Measurements from ENCODE around the gene NTM.

NTM gene

DNA sequence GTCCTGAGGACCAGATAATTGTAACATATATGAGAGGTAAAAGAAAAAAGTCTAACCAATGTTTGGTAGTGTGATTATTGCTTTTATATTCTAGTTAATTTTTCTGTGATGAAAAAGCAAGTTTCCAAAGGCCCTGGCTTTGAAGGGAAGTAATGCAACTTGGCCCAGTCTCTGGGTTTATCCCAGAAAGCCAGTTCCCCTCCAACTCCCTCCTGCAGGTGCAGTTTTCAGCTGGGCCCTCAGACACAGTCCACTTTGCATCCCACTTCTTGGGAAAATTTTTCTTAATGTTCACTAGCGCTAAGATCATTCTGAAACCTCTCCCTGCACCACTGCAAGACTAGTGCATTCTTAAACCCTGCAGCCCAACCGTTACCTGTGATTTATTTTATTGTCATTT is 586.8 kb downstream of the NTM start:
- H4K20me1 ChIP-seq (ENCODE audit: insufficient read depth, low read length, poor library complexity, severe bottlenecking) = no peaks in the 10 kb centered on the region
- H3K4me2 ChIP-seq (ENCODE audit: low read depth, low read length, poor library complexity, severe bottlenecking) = no peak overlapping the region
- TF ChIP-seq, protein P1, sequence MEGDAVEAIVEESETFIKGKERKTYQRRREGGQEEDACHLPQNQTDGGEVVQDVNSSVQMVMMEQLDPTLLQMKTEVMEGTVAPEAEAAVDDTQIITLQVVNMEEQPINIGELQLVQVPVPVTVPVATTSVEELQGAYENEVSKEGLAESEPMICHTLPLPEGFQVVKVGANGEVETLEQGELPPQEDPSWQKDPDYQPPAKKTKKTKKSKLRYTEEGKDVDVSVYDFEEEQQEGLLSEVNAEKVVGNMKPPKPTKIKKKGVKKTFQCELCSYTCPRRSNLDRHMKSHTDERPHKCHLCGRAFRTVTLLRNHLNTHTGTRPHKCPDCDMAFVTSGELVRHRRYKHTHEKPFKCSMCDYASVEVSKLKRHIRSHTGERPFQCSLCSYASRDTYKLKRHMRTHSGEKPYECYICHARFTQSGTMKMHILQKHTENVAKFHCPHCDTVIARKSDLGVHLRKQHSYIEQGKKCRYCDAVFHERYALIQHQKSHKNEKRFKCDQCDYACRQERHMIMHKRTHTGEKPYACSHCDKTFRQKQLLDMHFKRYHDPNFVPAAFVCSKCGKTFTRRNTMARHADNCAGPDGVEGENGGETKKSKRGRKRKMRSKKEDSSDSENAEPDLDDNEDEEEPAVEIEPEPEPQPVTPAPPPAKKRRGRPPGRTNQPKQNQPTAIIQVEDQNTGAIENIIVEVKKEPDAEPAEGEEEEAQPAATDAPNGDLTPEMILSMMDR (conservative IDR thresholded peaks at IDR 0.05; ENCODE audit: low read length) = no peak
- no peak for TF ChIP-seq EZH2phosphoT487 (IDR thresholded peaks at IDR 0.05; ENCODE audit: borderline replicate concordance)
- no peaks in the 10 kb centered on the region for H3F3A ChIP-seq (ENCODE audit: low read depth)
- H3K9ac ChIP-seq (ENCODE audit: low read depth, low read length, poor library complexity, severe bottlenecking) = no peak overlapping the region
- no peaks in the 10 kb centered on the region for H3K36me3 ChIP-seq (ENCODE audit: insufficient read depth, low read length)
- no peaks in the 10 kb centered on the region for H3K9me3 ChIP-seq (ENCODE audit: insufficient read depth, low read depth, low read length)
- no peaks in the 10 kb centered on the region for H3K4me1 ChIP-seq (ENCODE audit: insufficient read depth, low read length, poor library complexity, severe bottlenecking)
- H3K27me3 ChIP-seq (ENCODE audit: insufficient read depth, low read length, poor library complexity, severe bottlenecking) = no peaks in the 10 kb centered on the region
- H3K79me2 ChIP-seq (ENCODE audit: insufficient read depth, low read length) = no peaks in the 10 kb centered on the region
- H3K4me3 ChIP-seq (ENCODE audit: low read length, poor library complexity, severe bottlenecking) = no peak overlapping the region
- H2AFZ ChIP-seq (ENCODE audit: low read length) = no peak overlapping the region
- H3K9me2 ChIP-seq (replicated peaks; ENCODE audit: low read depth, low read length) = no peaks in the 10 kb centered on the region

DNA sequence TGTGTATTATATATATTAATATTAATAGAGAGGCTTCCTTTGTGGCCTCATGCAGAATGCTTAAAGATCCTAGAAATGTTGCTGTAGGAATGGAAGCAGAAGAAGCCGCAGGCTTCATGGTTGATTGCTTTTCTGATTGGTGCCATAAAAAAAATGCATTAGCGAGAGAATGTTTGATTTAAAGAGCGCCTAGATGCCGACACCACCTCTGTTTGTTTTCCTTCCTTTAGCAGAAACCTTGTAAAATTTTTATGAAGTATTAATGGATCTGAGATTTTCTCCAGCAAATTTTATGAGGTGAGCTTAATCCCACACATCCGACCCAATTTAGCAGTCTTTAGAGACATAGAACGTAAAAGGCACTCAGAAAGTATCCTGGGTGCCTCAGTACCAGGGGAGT is 587.5 kb downstream of the NTM start:
- H3K36me3 ChIP-seq (ENCODE audit: insufficient read depth, low read length) = no peaks in the 10 kb centered on the region
- TF ChIP-seq, protein P1 (conservative IDR thresholded peaks at IDR 0.05; ENCODE audit: low read length) = no peak
- TF ChIP-seq EZH2phosphoT487 (IDR thresholded peaks at IDR 0.05; ENCODE audit: borderline replicate concordance) = no peak
- H3K9ac ChIP-seq (ENCODE audit: low read depth, low read length, poor library complexity, severe bottlenecking) = no peak overlapping the region
- no peak overlapping the region for H2AFZ ChIP-seq (ENCODE audit: low read length)
- H3K4me1 ChIP-seq (ENCODE audit: insufficient read depth, low read length, poor library complexity, severe bottlenecking) = no peaks in the 10 kb centered on the region
- no peaks in the 10 kb centered on the region for H3K79me2 ChIP-seq (ENCODE audit: insufficient read depth, low read length)
- H3K9me3 ChIP-seq (ENCODE audit: insufficient read depth, low read depth, low read length) = no peaks in the 10 kb centered on the region
- no peaks in the 10 kb centered on the region for H3K27me3 ChIP-seq (ENCODE audit: insufficient read depth, low read length, poor library complexity, severe bottlenecking)
- H3K9me2 ChIP-seq (replicated peaks; ENCODE audit: low read depth, low read length) = no peaks in the 10 kb centered on the region
- H4K20me1 ChIP-seq (ENCODE audit: insufficient read depth, low read length, poor library complexity, severe bottlenecking) = no peaks in the 10 kb centered on the region
- no peak overlapping the region for H3K4me2 ChIP-seq (ENCODE audit: low read depth, low read length, poor library complexity, severe bottlenecking)
- H3K4me3 ChIP-seq (ENCODE audit: low read length, poor library complexity, severe bottlenecking) = no peak overlapping the region
- H3F3A ChIP-seq (ENCODE audit: low read depth) = no peaks in the 10 kb centered on the region

DNA sequence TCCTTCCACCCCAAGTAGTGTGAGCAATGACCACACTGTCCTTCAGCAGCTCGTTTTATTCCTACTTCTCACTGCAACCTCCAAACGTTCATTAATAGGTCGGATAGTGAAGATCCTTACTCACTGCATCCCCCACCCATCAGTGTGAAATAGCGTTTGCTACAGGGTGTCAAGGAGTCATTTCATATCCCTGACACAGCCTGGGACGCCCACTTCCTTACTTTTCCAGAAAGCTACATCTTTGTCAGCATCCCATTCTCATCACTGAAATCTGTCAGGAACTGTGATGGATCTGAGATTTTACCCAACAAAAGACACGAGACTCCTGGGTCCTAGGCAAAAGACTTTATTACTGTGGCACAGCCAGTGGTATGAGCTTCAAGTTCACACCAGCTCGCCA is 592.4 kb downstream of the NTM start:
- Histone ChIP-seq H3K4me3 (ENCODE audit: low read length, poor library complexity, severe bottlenecking) (no peak overlapping the region), H3K27me3 (ENCODE audit: insufficient read depth, low read length, poor library complexity, severe bottlenecking) (no peaks in the 10 kb centered on the region), H4K20me1 (ENCODE audit: insufficient read depth, low read length, poor library complexity, severe bottlenecking) (no peaks in the 10 kb centered on the region), H2AFZ (ENCODE audit: low read length) (no peak overlapping the region), H3K36me3 (ENCODE audit: insufficient read depth, low read length) (no peaks in the 10 kb centered on the region), H3K9me3 (ENCODE audit: insufficient read depth, low read depth, low read length) (no peaks in the 10 kb centered on the region), H3K79me2 (ENCODE audit: insufficient read depth, low read length) (no peaks in the 10 kb centered on the region), H3F3A (ENCODE audit: low read depth) (no peaks in the 10 kb centered on the region), H3K9me2 (replicated peaks; ENCODE audit: low read depth, low read length) (no peaks in the 10 kb centered on the region), H3K4me1 (ENCODE audit: insufficient read depth, low read length, poor library complexity, severe bottlenecking) (no peaks in the 10 kb centered on the region), H3K4me2 (ENCODE audit: low read depth, low read length, poor library complexity, severe bottlenecking) (no peak overlapping the region), H3K9ac (ENCODE audit: low read depth, low read length, poor library complexity, severe bottlenecking) (no peak overlapping the region)
- TF ChIP-seq EZH2phosphoT487 (IDR thresholded peaks at IDR 0.05; ENCODE audit: borderline replicate concordance) = no peak
- TF ChIP-seq, protein P1 (conservative IDR thresholded peaks at IDR 0.05; ENCODE audit: low read length) = no peak

Data from Loucy (cell line).